GM12892 (cell line): ENCODE measurements around the gene ALDH3A2.
"Not testable (repeated sequence)": the region's sequence is repeated elsewhere in the genome, so short reads cannot be mapped to it uniquely, and the experiment has no call there.

Source experiments
- DNase-seq: peaks from one replicate; pipeline ENCODE4 v3.0.0; 2011; ENCODE audit not compliant: insufficient read length
- FAIRE-seq: peaks from 2 replicates; lab custom pipeline; 2011; peaks lifted over from hg19 to GRCh38; lab: Jason Lieb, UNC
- POLR2A ChIP-seq: IDR thresholded peaks from 2 replicates; pipeline ENCODE4 v1.6.1; 2011; ENCODE audit warnings: low read depth, low read length, control low read depth
- POLR2AphosphoS5 ChIP-seq: IDR thresholded peaks from 2 replicates; pipeline ENCODE4 v1.6.1; 2011; ENCODE audit warnings: low read depth, low read length, control low read depth
- TAF1 ChIP-seq: IDR thresholded peaks from 2 replicates; pipeline ENCODE4 v1.6.1; 2011; ENCODE audit warnings: low read depth, mild to moderate bottlenecking, control low read depth, low read length, borderline replicate concordance

The ALDH3A2 gene

DNA sequence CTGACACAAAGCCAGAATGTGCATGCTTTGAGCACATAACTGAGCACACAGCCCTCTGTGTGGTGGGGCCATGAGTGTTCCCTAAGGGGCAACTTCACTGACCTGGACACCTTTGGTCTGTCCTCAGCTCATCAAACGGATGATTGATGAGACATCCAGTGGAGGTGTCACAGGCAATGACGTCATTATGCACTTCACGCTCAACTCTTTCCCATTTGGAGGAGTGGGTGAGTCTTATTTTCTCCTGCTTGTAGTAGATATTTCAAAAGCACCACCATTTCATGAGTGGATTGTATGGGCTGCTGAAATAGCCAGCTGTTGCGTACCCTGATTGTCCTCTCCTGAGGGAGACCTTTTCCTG is 16.2 kb downstream of the ALDH3A2 start:
- no peak for DNase-seq
- TF ChIP-seq POLR2A (no peak), TAF1 (no peak), POLR2AphosphoS5 (no peak)
- no peak for FAIRE-seq

DNA sequence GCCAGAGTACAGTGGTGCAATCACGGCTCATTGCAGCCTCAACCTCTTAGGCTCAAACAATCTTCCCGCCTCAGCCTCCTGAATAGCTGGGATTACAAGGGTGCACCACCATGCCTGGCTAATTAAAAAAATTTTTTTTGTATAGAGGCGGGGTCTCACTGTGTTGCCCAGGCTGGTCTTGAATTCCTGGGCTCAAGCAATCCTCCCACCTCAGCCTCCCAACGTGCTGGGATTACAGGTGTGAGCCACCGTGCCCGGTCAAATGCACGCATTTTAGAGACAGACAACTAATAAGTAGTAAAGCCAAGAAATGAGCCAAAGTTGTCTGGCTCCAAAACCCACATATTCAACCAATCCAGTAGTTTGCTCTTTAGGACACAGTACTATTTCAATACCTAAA is 21.1 kb downstream of the ALDH3A2 start:
- not testable (repeated sequence) for FAIRE-seq, DNase-seq

DNA sequence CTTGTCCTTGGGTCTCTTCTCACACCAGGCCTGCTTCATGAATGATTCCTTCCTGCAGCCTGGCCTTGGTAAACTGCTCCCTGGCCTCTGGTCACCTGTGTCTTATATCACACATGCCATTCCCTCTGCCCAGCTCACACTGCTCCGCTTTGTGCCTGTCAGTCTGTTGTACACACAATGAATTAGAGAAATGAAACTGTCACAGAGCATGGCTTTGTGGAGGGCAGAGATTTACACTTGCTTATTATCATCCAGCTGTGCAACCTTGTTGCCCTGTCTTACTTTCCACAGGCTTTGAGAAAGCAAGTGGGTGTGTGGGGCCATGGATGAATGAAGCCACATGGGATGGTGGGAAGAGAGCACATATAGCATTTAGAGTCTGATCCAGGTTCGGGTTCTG is 22.4 kb downstream of the ALDH3A2 start:
- DNase-seq (no peak), FAIRE-seq (no peak)
- no peak for TF ChIP-seq POLR2A
- TF ChIP-seq TAF1: no peak
- no peak for TF ChIP-seq POLR2AphosphoS5

DNA sequence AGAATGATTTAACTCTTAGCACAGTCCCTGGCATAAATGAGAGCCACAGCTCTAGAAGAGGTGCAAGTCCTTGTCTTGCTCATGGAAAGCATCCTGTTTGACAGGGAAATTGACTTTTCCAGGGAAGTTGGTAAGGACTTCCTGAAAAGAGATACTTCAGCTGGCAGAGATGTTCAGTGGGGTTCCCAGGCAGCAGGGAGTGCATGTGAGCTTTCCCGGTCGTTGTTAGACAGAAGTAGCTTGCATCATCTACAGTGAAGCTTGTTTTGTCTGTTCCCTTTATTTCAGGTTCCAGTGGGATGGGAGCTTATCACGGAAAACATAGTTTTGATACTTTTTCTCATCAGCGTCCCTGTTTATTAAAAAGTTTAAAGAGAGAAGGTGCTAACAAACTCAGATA is 22.9 kb downstream of the ALDH3A2 start:
- DNase-seq: no peak
- TF ChIP-seq POLR2AphosphoS5 (no peak), POLR2A (no peak), TAF1 (no peak)
- no peak for FAIRE-seq

DNA sequence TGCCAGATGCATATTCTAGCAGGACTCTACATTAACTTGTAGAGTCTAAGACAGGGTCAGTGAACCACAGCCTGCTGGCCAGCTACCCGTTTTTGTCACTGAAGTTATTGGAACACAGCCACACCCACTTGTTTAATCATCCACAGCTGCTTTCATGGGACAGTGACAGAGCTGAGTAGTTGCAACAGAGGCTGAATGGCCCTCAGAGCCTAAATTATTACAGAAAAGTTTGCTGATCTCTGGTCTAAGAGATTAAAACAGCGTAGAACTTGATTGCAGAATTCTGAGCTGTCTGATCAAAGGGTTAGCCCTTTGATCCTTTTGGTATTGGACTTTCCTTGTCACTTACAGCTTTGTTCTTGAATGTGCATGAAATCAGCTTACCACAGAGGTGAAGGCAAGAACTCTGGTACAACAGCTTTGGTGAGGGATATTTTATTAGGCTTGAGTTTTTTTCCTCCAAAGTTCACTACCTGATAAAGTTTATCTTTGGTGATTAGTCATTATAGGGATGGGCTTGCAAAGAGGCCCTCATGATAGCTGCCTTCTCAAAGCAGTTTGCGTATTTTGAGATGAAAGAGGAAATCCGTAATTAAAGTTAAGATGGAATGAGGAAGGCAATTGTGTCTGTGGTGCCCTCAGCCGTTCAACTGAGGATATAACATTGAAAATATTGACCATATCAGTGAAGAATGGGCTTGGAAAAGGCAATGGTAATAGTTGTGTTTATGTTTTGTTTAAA is 23.6 kb downstream of the ALDH3A2 start:
- no peak for DNase-seq
- TF ChIP-seq POLR2A (no peak), TAF1 (no peak), POLR2AphosphoS5 (no peak)
- no peak for FAIRE-seq

DNA sequence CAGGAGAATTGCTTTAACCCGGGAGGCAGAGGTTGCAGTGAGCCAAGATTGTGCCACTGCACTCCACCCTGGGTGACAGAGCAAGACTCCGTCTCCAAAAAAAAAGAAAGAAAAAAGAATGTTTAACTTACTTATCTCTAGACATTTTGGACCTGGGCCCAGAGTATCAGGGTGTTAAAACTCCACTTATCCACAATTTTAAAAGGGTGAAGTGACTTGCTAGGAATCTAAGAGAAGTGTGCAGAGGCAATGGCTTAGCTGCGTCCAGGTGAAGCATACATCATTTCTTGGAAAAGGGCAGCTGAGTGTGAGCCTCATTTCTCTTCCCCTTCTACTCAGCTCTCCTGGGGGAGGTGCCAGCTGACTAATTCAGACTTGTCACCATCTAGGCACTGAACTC is 25.1 kb downstream of the ALDH3A2 start:
- TF ChIP-seq POLR2A (no peak), TAF1 (no peak), POLR2AphosphoS5 (no peak)
- FAIRE-seq: no peak
- DNase-seq: no peak

DNA sequence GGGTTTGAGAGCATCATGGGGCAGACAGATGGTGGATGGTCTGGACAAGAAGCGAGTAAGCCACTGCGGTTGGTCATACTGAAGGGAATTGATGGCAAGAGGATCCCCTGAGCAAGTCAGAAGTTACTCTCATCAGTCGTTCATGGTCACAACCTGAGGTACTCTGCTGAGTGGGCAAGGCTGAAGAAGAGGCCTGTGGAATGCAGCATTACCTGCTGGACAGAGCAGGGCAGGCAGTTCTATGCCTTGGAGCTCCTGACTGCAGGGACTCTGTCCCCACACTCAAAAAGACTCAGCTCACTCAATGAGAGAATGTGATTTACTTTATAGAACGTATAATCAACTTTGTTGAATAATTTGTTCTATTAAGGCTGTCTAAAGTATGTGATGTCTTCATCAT is 28.3 kb downstream of the ALDH3A2 start:
- FAIRE-seq (no peak), DNase-seq (no peak)
- TF ChIP-seq POLR2AphosphoS5 (no peak), TAF1 (no peak), POLR2A (no peak)

DNA sequence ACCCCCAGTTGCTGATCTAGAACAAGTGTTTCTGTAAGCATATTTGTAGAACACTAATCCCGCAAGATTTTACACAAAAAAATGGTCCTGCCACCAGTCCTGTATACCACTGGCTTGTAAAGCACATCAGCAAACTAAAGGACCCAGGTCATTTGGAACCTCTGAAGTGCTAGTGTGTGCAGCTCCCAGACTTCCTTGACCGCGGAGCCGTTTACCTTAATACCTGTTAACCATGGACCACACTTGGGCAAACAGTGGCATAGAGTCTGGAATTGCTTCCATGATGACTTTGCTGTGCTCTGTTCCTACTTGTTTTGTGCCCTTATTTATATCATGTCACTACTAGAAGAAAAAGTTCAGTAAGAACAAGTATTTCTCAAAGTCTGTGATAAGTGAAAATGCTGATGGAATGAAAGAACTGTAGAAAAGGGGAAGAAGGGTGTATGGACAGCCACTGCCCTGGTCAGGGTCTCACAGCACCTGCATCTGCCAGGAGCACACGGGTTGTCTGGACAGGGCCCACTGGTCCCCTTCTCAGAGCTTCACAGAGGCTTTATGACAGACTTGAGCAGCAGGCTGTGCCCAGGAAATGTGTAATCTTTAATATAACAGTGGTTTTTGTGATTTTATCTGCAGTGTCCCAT is 29.3 kb downstream of the ALDH3A2 start:
- no peak for DNase-seq
- no peak for TF ChIP-seq TAF1
- TF ChIP-seq POLR2AphosphoS5: no peak
- no peak for TF ChIP-seq POLR2A
- no peak for FAIRE-seq

DNA sequence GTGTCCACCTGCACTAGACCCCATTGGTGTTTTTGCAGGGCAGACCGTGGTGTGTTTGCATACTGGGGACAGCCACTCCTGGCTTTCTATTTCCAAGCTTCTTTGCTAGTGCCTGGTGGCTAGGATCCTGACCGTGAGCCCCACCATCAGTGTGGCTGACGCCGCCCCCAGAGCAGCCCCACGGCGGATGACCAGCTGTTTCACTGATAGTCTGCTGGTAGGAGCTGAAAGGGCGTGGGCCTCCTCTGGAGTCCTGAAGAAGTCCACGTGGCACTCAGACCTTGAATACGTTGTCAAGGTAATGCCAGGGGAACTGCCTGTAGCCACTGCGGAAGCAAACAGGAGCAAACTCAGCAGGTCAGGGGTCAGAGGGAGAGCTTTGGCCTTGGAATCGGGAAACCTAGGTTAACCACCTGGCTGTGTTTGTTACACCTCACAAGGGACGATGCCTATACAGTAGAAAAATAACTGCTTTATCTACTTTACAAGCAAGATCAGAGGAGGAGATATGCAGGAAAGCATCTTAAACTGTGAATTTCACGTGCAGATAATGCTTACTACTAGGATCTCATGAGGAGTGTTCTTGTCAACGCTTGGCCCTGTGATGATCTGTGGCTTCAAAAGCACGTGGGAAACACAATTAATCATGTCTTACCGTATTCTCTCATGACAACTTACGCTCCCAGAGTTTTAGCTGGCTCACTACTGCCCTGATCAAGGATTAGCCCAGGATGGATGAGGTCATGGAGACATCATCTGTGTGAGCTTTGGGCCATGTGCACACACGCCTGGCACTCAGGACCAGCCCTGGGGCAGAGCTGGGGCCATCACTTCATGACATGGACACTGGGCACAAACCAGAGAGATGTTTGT is 30.3 kb downstream of the ALDH3A2 start:
- DNase-seq: no peak
- TF ChIP-seq POLR2A (no peak), TAF1 (no peak), POLR2AphosphoS5 (no peak)
- FAIRE-seq: no peak

DNA sequence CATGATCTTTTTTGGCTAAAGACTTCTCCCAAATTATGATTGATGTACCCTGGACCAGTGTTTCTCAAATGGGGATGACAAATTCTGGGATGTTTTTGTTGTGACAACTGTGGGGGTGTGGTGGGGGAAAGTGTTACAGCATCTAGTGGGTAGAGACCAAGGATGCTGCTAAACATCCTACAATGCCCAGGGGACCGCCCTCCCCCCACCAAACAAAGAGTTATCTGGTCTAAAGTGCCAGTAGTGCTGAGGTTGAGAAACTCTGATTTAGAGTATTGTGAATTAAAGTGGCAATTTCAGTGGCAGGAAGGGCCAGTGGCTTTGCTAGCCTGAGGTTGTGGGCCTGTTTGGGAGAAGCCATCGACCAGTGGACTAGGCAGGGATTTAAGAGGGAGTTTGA is 34.6 kb downstream of the ALDH3A2 start:
- FAIRE-seq (no peak), DNase-seq (no peak)
- no peak for TF ChIP-seq TAF1

DNA sequence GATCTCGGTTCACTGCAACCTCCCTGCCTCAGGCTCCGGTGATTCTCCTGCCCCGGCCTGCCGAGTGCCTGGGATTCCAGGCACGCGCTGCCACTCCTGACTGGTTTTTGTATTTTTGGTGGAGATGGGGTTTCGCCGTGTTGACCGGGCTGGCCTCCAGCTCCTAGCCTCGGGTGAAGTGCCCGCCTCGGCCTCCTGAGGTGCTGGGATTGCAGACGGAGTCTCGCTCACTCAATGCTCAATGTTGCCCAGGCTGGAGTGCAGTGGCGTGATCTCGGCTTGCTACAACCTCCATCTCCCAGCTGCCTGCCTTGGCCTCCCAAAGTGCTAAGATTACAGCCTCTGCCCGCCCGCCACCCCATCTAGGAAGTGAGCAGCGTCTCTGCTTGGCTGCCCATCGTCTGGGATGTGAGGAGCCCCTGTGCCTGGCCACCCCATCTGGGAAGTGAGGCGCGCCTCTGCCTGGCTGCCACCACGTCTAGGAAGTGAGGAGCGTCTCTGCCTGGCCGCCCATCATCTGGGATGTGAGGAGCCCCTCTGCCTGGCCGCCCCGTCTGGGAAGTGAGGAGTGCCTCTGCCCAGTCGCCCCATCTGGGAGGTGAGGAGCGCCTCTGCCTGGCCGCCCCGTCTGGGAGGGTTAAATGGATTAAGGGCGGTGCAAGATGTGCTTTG is 36.5 kb downstream of the ALDH3A2 start:
- not testable (repeated sequence) for FAIRE-seq, DNase-seq
